HG03280 (cell line): ENCODE results near the gene POM121L12.

Experiments
- ATAC-seq: cut with Tn5 transposase; IDR thresholded peaks from one replicate; pipeline ENCODE4 v1.9.1; 2021; ENCODE audit warnings: mild to moderate bottlenecking, moderate library complexity; ENCODE audit not compliant: unreplicated experiment

Gene POM121L12

GRCh38 chr7:53035499-53036412, at the start of gene POM121L12:
Gene POM121L12, plus strand, starts transcription at chr7:53035633. Its CDS starts 39 bp downstream, at chr7:53035672.
- no peak for ATAC-seq

- ATAC-seq, result no peak
These were observed 43.4 kb upstream of the POM121L12 start for GRCh38 chr7:52992001-52992400.

DNA sequence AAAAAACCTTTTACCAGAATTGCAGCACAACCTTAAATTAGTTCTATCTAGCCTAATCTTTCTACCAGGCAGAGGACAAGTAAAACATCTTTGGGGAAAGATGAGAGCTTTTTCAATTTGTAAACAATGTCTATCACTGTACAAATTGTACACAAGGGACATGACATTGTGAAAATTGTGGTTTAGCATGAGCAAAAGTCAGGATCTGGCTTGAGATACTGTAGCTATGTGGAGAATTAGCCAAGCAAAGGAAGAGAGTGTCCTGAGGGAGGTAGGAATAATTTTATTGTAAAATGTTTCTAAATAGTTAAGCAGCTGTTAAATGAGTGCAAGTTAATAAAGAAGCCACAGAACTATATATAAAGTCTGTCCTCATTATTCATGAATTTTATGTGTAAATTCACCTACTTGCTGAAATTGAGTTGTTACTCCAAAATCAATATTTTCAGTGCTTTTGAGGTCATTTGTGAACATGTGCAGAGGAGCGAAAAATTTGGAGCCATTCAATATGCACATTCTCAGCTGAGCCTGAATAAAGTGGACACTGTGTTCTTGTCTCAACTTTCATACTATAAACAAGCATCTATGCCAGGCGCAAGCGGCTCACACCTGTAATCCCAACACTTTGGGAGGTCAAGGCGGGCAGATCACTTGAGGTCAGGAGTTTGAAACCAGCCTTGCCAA, 42.8 kb upstream of the POM121L12 start:
- ATAC-seq, result no peak

DNA sequence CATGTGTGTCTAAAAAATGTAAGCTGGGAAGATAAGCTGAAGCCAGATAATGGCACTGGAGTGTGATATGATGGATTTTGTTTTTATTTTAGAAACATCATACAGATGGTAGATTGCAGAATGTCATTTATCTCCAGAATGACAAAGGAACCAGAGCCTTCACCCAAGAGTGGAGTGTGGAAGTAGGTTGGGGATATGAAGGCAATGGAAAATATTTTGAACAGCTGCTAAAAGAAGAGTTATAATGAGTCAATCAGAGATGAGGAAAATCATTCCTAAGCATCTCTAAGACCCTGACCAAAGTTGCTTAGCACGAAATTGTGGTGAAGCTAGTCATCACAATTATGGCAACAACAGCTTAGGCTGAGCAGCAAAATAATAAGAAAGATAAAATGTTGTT, 39.8 kb upstream of the POM121L12 start:
- ATAC-seq, result no peak

GRCh38 chr7:53001221-53001620, 34.2 kb upstream of the POM121L12 start:
- no peak for ATAC-seq

- ATAC-seq, result no peak
These were observed 33.0 kb upstream of the POM121L12 start for GRCh38 chr7:53002389-53002788.

DNA sequence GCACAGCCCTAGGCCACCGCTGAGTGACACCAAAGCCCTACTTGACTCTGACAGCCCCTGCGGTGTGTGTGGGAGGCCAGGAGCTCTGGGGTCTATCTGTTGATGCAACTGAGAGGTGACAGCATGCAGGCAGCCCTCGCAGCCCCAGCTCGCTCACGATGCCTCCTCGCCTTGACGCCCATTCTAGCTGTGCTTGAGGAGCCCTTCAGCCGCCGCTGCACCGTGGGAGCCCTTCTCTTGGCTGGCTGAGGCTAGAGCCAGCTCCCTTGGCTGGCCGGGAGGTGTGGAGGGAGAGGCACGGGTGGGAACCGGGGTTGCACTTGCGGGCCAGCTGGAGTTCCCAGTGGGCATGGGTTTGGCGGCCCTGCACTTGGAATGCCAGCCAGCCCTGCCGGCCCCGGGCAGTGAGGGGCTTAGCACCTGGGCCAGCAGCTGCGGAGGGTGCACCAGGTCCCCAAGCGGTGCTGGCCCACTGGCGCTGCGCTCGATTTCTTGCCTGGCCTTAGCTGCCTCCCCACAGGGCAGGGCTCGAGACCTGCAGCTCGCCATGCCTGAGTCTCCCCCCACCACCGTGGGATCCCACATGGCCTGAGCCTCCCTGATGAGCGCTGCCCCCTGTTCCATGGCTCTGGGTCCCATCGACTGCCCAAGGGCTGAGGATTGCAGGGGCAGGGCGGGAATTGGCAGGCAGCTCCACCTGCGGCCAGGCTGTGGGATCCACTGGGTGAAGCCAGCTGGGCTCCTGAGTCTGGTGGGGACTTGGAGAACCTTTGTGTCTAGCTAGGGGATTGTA, 31.6 kb upstream of the POM121L12 start:
- no peak for ATAC-seq

DNA sequence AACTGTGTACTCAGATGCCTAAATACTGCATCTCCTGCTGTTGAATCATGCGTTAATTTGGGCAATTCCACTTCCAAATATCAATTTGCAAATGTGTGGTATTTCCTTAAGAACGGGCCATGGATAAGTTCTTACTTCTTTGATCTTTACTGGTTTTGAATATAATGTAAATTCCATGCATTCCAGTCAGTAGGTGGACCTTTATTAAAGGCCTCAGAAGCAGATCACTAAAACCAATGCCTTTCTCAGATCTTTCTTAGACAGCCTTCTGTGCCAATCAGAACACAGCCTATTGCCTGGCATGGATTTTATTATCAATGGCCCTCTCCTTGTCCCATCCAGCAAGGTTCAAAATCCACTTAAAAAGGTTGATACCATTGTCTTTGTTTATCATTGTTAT, 21.5 kb upstream of the POM121L12 start:
- ATAC-seq, result no peak

DNA sequence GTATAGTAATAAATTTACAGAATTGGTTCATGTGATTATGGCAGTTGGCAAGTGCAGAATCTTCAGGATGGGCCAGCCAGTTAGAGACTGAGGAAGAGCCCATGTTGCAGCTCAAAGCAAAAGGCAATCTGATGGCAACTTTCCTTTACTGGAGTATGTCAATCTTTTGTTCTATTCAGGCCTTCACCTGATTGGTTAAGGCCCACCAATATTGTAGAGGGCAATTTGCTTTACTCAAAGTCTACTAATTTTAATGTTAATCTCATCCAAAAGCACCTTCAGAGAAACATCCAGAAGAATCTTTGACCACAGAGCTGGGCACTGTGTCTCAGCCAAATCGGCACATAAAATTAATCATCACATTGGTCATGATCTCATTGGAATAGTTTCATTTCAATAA, 20.0 kb upstream of the POM121L12 start:
- ATAC-seq, result no peak

GRCh38 chr7:53022893-53023292, 12.5 kb upstream of the POM121L12 start:
- ATAC-seq, result no peak

- ATAC-seq, result no peak
These were observed 13.2 kb downstream of the POM121L12 start for GRCh38 chr7:53048638-53049037.

- no peak for ATAC-seq
These were observed 15.0 kb downstream of the POM121L12 start for GRCh38 chr7:53050433-53050832.

DNA sequence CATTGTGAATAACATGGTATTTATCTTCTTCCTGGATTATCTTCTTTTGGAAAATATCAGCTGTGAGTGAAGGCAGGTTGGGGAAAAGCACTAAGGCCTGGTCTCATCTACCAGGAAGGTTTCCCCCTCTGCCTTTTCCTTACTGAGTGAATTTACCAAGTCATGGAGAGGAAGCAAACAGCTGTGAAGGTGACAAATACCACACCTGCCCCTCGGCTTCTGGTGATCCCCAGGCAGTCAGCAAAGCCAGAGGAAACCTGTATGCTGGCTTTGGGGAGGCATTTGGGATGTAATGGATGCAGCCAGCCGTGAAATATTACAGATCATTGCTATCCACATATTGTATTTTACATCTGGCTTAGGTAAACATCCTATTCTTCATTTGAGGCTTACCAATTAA, 24.2 kb downstream of the POM121L12 start:
- no peak for ATAC-seq

- no peak for ATAC-seq
These were observed 24.6 kb downstream of the POM121L12 start for GRCh38 chr7:53060066-53060465.

- no peak for ATAC-seq
These were observed 27.4 kb downstream of the POM121L12 start for GRCh38 chr7:53062796-53063195.

DNA sequence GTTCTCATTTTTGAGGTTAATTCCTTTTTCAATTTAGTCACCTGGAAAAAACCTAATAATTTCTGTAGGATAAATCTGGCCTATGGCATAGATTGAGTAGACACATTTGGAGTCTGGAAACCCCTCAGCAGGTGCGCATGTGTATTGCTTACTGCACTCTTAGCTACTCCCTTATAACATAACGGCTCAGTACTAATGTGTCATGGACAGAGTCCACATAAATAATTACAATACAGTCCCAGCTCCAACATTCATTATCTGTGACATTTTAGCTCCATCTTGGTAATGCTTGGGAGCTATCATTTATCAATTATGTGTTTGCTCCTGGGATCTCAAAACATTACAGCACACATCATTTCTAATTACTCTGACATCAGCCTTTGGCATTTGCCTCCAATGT, 33.2 kb downstream of the POM121L12 start:
- no peak for ATAC-seq

DNA sequence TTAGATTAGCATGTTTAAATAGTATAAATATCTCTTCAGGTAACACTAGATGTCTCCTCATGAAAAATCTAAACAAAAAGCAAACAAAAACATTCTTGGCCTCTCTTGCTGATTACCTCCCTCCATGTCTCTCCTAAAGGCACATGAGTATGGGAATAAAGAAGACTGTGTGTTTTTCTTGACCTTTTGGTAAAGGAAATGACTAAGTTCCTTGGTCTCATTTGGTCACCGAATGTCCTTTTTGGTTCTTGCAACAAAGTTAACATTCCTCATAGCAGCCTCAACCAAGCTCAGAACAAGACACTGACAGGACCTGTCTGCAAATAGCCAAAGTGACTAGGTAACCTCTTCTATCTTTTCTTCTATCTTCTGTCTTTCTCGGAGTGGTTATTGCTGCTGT, 35.5 kb downstream of the POM121L12 start:
- no peak for ATAC-seq
